Dedifferentiated amniotic fluid mesenchymal stem cell (primary cell): Measurements from ENCODE around the gene FGL2.
"Not testable (repeated sequence)": the region's sequence is repeated elsewhere in the genome, so short reads cannot be mapped to it uniquely, and the experiment has no call there.

Experiments
- DNase-seq: peaks from one replicate; pipeline ENCODE4 v3.0.0-alpha.2; 2016; ENCODE audit errors: extremely low spot score

Gene FGL2, protein sequence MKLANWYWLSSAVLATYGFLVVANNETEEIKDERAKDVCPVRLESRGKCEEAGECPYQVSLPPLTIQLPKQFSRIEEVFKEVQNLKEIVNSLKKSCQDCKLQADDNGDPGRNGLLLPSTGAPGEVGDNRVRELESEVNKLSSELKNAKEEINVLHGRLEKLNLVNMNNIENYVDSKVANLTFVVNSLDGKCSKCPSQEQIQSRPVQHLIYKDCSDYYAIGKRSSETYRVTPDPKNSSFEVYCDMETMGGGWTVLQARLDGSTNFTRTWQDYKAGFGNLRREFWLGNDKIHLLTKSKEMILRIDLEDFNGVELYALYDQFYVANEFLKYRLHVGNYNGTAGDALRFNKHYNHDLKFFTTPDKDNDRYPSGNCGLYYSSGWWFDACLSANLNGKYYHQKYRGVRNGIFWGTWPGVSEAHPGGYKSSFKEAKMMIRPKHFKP

DNA sequence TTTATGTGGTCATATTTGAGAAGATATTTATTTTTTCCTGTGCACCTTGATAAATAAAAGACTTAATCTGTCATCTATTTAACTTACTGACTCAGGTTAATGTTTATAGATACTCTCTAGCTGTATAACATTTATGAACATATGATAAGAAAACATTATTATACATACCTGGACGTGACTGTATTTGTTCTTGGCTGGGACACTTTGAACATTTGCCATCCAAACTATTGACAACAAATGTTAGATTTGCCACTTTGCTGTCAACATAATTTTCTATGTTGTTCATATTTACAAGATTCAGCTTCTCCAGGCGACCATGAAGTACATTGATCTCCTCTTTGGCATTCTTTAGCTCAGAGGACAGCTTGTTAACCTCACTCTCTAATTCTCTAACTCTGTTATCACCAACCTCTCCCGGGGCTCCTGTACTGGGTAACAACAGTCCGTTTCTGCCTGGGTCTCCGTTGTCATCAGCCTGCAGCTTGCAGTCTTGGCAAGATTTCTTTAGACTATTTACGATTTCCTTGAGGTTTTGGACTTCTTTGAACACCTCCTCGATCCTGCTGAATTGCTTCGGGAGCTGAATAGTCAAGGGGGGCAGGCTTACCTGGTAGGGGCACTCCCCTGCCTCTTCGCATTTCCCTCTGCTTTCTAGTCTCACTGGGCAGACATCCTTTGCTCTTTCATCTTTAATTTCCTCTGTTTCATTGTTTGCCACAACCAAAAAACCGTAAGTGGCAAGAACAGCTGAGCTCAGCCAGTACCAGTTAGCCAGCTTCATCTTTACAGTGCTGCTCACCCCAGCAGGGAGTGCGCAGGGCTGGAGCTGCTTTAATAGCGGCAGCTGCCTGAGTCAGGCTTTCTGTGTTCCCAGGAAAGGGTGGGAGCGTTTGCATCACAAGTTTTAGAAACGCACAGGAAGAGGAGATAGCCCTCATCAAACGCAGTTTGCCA is at the start of gene FGL2:
Gene FGL2 (minus strand): TSS at position 807 of the 954 bp plus-strand sequence. CDS start 26 bp downstream, at position 781.
- no peak for DNase-seq

- no peak for DNase-seq
Observed at GRCh38 chr7:77248154-77248553, 48.5 kb upstream of the FGL2 start.

GRCh38 chr7:77247206-77247850 is 47.7 kb upstream of the FGL2 start:
- peak; percentile 43 for DNase-seq

- DNase-seq = no peak
Observed at GRCh38 chr7:77246026-77246640, 46.5 kb upstream of the FGL2 start.

DNA sequence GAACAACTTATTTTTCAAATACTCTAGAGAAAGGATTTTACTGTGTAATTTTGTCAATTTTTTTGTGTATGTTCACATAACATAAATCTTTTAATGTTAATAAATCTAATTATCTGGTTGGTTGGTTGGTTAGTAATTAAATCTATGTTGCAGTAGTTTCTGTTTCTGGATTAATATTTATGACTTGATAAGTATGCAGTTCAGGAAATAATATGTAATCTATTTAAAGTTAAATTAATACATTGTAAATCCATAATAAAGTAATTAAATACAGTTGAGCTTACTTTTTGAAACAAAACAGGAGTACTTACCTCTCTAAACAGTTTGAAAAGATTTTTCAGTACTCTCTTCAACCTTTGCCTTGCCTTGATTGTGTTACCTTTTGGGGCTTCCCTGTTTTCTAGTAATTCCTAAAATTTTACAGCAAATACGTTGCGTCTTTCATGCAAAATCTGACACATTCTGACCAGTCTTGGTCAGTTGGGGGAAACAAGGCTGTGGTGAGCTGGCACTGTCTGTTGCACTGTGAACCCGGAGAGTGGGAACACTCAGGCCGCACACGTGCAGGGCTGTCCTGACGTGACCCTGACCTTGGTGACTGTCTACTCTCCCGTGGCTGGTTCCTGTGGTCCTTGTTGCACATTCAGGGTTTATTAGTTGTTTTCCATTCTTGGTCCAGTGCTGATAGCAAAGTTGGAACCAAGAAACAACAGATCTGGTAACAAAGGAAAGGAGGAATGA is 45.6 kb upstream of the FGL2 start:
- no peak for DNase-seq

GRCh38 chr7:77244222-77244934 is 44.8 kb upstream of the FGL2 start:
- DNase-seq = no peak

- DNase-seq = no peak
Observed at GRCh38 chr7:77242554-77242953, 42.9 kb upstream of the FGL2 start.

GRCh38 chr7:77242068-77242467 is 42.4 kb upstream of the FGL2 start:
- DNase-seq = no peak

GRCh38 chr7:77239471-77239870 is 39.9 kb upstream of the FGL2 start:
- DNase-seq = no peak

DNA sequence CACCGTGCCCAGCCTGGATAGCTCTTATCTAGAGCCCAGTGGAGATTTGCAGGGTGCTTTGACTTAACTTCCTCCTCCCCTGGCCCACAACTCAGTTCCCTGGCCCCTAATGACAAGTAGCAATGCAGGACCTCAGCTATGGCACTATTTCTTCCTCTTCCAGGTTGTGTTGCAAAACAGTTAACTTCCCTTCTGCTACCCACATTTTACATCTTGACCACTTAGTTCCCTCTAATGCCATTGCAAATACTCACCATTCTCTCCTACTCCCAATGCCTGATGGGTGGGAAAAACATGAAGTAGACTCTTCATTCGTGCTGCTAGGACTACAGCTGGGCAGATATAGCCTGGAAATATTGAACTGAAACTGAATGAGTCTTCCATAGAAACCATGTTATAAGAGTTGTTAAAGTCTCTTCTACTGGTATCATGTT is 39.1 kb upstream of the FGL2 start:
- DNase-seq = no peak

DNA sequence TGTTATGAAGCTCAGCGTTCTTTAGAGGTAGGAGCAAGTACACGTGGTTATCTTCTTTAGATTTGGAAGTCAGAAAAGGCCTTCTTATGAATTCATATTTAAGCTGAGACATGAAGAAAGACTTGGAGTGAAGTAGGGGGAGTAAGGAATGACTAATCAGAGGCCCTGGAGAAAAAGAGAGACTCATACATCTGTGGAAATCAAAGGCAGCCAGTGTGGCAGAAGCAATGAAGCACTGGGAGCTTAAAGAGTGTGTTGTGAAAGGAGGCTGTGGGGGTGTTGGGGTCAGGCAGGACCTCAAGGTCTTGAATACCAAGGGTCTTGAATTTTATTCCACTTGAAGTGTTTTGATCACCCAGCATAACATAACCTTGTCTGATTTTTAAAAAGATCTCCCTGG is 35.7 kb upstream of the FGL2 start:
- DNase-seq = no peak

DNA sequence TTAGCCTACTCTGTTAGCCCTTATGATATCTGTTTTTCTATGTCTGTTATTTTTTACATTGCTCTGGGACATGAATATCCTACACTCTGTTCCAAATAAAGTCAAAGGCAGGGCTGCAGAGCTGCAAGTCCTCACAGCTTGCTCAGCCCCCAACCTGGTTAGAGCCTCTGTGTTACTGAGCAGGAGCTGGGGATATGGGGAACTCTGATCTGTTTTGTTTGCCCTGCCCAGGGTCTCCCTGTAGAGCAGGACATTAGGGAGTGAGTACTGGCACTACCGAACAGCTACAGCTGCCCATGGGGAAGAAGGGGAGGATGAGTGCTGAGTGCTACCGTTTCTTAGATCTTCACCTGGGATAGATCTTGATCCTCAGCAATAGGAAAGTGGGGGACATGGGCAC is 32.8 kb upstream of the FGL2 start:
- DNase-seq = no peak

GRCh38 chr7:77228795-77229194 is 29.2 kb upstream of the FGL2 start:
- DNase-seq = not testable (repeated sequence)

DNA sequence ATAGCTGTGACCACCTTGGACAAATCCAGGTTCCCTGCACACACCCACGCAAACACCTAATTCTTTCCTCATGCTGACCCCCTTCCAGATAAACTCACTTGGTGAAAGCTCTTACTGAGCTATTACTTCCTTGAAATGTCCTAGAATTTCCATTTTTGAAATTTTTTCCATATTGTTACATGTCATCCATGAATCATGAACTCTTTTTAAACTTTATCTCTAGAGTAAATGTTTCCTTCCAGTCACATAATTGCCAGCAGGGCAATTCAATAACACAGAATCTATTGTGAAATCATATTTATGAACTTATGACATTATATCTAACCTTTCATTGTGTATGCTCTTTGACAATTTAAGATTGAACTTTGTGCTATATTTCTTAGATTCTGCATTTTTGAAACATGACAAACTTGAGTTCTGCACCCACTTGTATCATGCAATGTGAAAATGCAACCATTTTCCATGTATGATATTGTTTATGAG is 26.8 kb upstream of the FGL2 start:
- peak; percentile 19 for DNase-seq

- DNase-seq = no peak
Observed at GRCh38 chr7:77223261-77223660, 23.6 kb upstream of the FGL2 start.

DNA sequence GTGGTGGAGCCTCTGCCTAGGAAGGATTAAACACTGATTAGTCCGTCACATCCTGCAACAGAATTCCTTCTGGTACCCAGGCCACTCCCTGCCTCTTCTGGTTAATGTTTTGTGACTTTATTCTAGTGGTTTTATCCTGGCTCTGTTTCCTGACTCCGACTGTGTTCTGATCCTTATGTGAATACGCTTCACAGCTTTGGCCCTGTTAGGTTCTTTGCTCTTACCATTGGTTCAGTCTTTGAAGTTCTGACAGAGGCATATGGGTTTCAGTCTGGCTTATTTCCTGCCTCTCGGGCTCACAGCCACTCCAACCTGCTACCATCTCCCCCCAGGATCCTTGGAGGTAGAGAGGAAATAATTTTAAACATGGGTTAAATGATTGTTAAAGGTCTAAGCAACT is 23.2 kb upstream of the FGL2 start:
- DNase-seq = no peak

GRCh38 chr7:77222065-77222464 is 22.4 kb upstream of the FGL2 start:
- no peak for DNase-seq

GRCh38 chr7:77219701-77220331 is 20.2 kb upstream of the FGL2 start:
- not testable (repeated sequence) for DNase-seq

DNA sequence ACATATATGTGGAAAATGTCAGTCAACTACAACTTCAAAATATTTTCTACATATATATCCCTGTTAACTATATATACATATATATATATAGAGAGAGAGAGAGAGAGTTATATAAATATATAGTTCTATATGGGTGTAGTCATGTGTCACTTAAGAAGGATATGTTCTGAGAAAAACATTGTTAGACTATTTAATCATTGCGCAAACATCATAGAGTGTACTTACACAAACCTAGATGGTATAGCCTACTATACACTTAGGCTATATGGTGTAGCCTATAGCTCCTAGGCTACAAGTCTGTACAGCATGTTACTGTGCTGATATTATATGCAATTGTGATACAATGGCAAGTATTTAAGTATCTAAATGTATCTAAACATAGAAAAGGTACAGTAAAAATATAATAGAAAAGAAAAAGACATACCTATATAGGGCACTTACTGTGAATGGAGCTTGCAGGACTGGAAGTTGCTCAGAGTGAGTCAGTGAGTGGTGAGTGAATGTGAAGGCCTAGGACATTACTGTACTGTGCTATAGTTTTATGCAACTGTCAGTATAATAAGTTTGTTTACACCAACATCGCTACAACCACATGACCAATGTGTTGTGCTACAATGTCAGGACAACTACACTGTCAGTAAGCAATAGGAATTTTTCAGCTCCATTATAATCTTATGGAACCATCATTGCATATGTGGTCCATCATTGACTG is 18.0 kb upstream of the FGL2 start:
- no peak for DNase-seq
